ENCODE measurements around the gene SLC1A3. TPM values are rescaled to one million over a fixed set of nuclear protein-coding genes. Genes with fewer than 3 reads are reported as not detected.

The SLC1A3 gene
- total RNA-seq, 1 experiment from 2014 or later: 18.6 TPM

GRCh38 chr5:36606036-36606427, 374 bp upstream of the SLC1A3 start:
- no peak overlapping the region for H2BK120ac ChIP-seq (ENCODE audit: low read depth, low read length, poor library complexity, severe bottlenecking)
- TF ChIP-seq CTCF (conservative IDR thresholded peaks at IDR 0.05): no peak
- no peaks in the 10 kb centered on the region for H3K9me3 ChIP-seq (ENCODE audit: control insufficient read depth, low read depth, low read length)
- no peak overlapping the region for H3K9ac ChIP-seq (ENCODE audit: extremely low read depth, insufficient read length, low read length)
- H3K23me2 ChIP-seq (ENCODE audit: insufficient read length, low read depth, low read length, poor library complexity, severe bottlenecking): peaks cover 5% of the 10 kb centered on the region
- H3K27me3 ChIP-seq (ENCODE audit: insufficient read depth, low read length): no peaks in the 10 kb centered on the region
- no CpG with 5 or more reads among the region's 11 CpGs for WGBS (ENCODE audit: extremely low coverage, insufficient read length, low lambda C conversion rate)
- H3K4ac ChIP-seq (ENCODE audit: low read depth, low read length): no peak overlapping the region
- peak overlapping the region; percentile 79 to 93 for H3K4me3 Mint-ChIP-seq
- H3T11ph ChIP-seq (ENCODE audit: low read length): no peak overlapping the region
- no peak overlapping the region for H2BK12ac ChIP-seq (ENCODE audit: insufficient read length, low read depth, low read length)
- no peak overlapping the region for H3K56ac ChIP-seq (ENCODE audit: insufficient read length, low read depth, low read length)
- no peak overlapping the region for H4K5ac ChIP-seq (ENCODE audit: insufficient read length, low read depth, low read length)
- no peaks in the 10 kb centered on the region for H4K20me1 ChIP-seq (ENCODE audit: control insufficient read depth, insufficient read depth, insufficient read length)
- no peak overlapping the region for H2BK20ac ChIP-seq (ENCODE audit: low read depth, low read length, poor library complexity, severe bottlenecking)
- no peak overlapping the region for H2AFZ ChIP-seq (ENCODE audit: low read length)
- no peak overlapping the region for H2AK5ac ChIP-seq (ENCODE audit: insufficient read length, low read length)
- no peak overlapping the region for H3K27ac ChIP-seq (ENCODE audit: insufficient read length, low read depth, low read length)
- H3K27ac Mint-ChIP-seq: peak overlapping the region in 1 of 3 experiments; percentile 17; a peak in 1 of 7 replicates
- no peak overlapping the region for H4K91ac ChIP-seq (ENCODE audit: insufficient read length, low read depth, low read length)
- no peak overlapping the region for H2BK5ac ChIP-seq (ENCODE audit: insufficient read length, low read length)
- H3K18ac ChIP-seq (ENCODE audit: insufficient read length, low read depth, low read length): no peak overlapping the region
- no peak for DNase-seq
- peak overlapping the region; percentile 82 for H3K4me2 ChIP-seq (ENCODE audit: insufficient read depth, insufficient read length, low read length)
- no peak overlapping the region for H3K23ac ChIP-seq (ENCODE audit: insufficient read length, low read depth, low read length)
- H3K27me3 Mint-ChIP-seq (ENCODE audit: low read depth): peaks cover 5% of the 10 kb centered on the region
- H3K79me1 ChIP-seq (ENCODE audit: insufficient read depth, low read depth, low read length, poor library complexity, severe bottlenecking): no peaks in the 10 kb centered on the region
- peaks cover 42 to 59% of the 10 kb centered on the region in 2 experiments for H3K4me1 Mint-ChIP-seq
- no peak overlapping the region for H3K14ac ChIP-seq (ENCODE audit: insufficient read depth, low read length)
- no peaks in the 10 kb centered on the region for H3K79me2 ChIP-seq (ENCODE audit: insufficient read depth, low read length)
- no peak overlapping the region for H2BK15ac ChIP-seq (ENCODE audit: low read depth, low read length)
- H3K36me3 Mint-ChIP-seq (ENCODE audit: insufficient read depth in 1 of 3, low read depth in 3 of 3): peaks cover 0 to 15% (median 10%) of the 10 kb centered on the region in 3 experiments; a peak in 4 of 7 replicates
- no peak overlapping the region for H4K8ac ChIP-seq (replicated peaks; ENCODE audit: insufficient read length, low read depth, low read length)
- peaks cover 6% of the 10 kb centered on the region; the same call in 1 of the 2 replicates for H3K4me1 ChIP-seq (ENCODE audit: insufficient read depth, low read length)
- no peaks in the 10 kb centered on the region for H3K9me3 Mint-ChIP-seq

Measured in H9 (cell line).